Measurements from ENCODE around the gene C2orf76. TPM values are rescaled to one million over a fixed set of nuclear protein-coding genes. Genes with fewer than 3 reads are reported as not detected.
"Not testable (repeated sequence)": the region's sequence is repeated elsewhere in the genome, so short reads cannot be mapped to it uniquely, and the experiment has no call there.

Gene C2orf76
- 12.9 and 16.5 TPM in 2 replicates for polyA plus RNA-seq (2014; cell fraction: cytosol; rRNA removed)
- 12.0 and 12.5 TPM in 2 replicates for polyA plus RNA-seq (2014; cell fraction: nucleus; rRNA removed)

GRCh38 chr2:119366649-119367471 is at the start of gene C2orf76, which contains the start of gene DBI:
Gene C2orf76 (minus strand): TSS chr2:119366834. CDS start chr2:119339959, 26,875 bp downstream.
Gene DBI (plus strand): TSS chr2:119366977. CDS start chr2:119367052, 75 bp downstream.
- DNase-seq (ENCODE audit: low spot score): peak; percentile 93

- DNase-seq (ENCODE audit: low spot score): no peak
Measured at GRCh38 chr2:119415630-119416029, 49.0 kb upstream of the C2orf76 start.

DNA sequence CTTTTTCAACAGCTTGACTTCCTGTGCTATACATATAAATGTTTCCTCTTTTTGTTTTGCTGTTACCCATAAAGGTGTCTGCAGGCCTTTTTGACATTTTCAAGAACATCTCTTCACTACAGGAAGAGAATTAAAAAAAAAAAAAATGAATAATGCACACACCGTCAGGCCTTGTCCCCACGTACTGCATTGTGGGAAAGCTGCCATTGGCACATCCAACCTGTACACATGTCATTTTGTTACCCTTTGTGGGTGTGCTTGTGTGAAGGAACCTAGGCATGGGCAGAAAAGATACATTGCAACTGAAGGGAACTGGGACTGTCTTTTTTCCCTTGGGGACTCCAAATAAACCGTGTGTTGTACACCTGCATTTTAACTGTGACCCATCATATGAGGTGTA is 48.3 kb upstream of the C2orf76 start:
- DNase-seq (ENCODE audit: low spot score): no peak

- no peak for DNase-seq (ENCODE audit: low spot score)
Measured at GRCh38 chr2:119409506-119409905, 42.9 kb upstream of the C2orf76 start.

- no peak for DNase-seq (ENCODE audit: low spot score)
Measured at GRCh38 chr2:119408221-119408619, 41.6 kb upstream of the C2orf76 start.

- DNase-seq (ENCODE audit: low spot score): peak; percentile 44
Measured at GRCh38 chr2:119407430-119408220, 41.0 kb upstream of the C2orf76 start.

GRCh38 chr2:119405151-119405550 is 38.5 kb upstream of the C2orf76 start:
- no peak for DNase-seq (ENCODE audit: low spot score)

DNA sequence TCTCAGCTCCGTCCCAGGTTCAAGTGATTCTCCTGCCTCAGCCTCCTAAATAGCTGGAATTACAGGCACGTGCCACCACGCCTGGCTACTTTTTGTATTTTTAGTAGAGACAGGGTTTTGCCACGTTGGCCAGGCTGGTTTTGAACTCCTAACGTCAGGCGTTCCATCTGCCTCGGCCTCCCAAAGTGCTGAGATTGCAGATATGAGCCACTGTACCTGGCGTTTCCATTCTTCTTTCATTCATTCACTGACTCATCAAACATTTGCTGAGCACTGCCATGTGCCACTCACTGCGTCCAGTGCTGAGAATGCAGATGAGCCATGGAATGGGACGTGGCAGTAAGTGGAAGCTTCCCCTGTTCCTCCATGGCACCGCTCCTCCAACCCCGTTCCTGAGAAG is 37.0 kb upstream of the C2orf76 start:
- DNase-seq (ENCODE audit: low spot score): not testable (repeated sequence)

DNA sequence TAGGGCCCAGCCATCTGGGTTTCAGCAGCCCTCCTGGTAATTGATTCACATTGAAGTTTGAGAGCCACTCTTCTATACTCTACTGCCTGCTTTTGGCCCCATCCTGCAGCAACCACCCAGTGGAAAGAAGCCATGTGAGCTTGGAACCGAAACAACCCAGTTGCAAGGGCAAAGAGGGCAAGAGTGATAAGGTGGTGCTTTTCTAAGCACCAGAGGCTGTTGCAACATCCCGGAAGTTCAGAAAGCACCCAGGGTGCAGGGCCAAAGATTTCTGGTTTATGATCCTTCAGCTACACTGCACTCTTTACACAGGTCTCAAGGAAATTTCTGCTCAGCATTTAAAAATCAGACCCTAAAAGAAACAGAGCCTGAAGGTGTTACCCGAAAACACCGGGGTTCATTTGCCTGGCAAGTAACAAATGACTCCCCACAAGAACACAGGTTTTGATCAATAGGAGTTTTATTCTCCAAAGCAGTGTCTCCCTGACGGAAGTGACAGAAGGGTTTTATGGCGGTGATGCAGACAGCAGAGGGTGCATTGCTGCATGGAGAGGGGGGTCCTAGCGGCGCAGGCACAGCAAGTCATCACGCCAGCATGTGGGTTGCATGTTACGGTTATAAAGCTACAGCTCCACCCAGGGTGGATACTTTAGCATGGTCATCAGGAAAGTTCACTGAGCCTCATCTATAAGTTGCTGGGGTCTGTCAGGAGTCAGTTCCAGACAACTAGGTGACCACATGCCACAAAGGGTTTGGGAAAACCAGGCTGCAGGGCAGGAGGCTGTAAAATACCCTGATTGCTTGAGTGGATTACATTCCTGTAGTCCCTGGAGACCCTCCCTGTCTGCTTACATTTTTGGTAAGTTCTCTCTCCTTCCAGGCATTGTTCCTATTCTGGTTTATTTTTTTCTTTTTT is 36.3 kb upstream of the C2orf76 start:
- no peak for DNase-seq (ENCODE audit: low spot score)

DNA sequence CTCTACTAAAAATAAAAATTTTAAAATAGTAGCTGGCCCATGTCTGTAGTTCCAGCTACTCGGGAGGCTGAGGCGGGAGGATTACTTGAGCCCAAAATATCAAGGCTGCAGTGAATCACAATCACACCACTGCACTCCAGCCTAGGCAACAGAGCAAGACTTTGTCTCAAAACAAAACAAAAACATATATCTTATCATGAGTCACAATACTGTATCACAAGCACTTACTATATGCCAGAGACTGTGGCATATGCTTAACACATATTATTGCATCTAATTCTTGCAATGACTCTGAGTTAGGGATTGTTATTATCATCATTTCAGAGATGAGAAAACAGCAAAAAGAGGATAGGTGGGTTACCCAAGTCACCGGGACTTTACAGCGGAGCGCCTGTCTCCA is 35.5 kb upstream of the C2orf76 start:
- DNase-seq (ENCODE audit: low spot score): no peak

- no peak for DNase-seq (ENCODE audit: low spot score)
Measured at GRCh38 chr2:119397196-119397595, 30.6 kb upstream of the C2orf76 start.

GRCh38 chr2:119393971-119394748 is 27.5 kb upstream of the C2orf76 start:
- DNase-seq (ENCODE audit: low spot score): no peak

- no peak for DNase-seq (ENCODE audit: low spot score)
Measured at GRCh38 chr2:119389615-119390306, 23.1 kb upstream of the C2orf76 start.

GRCh38 chr2:119387381-119388129 is 20.9 kb upstream of the C2orf76 start:
- DNase-seq (ENCODE audit: low spot score): no peak

- no peak for DNase-seq (ENCODE audit: low spot score)
Measured at GRCh38 chr2:119385466-119385865, 18.8 kb upstream of the C2orf76 start.

- DNase-seq (ENCODE audit: low spot score): no peak
Measured at GRCh38 chr2:119384971-119385370, 18.3 kb upstream of the C2orf76 start.

- no peak for DNase-seq (ENCODE audit: low spot score)
Measured at GRCh38 chr2:119383410-119384140, 16.9 kb upstream of the C2orf76 start.

DNA sequence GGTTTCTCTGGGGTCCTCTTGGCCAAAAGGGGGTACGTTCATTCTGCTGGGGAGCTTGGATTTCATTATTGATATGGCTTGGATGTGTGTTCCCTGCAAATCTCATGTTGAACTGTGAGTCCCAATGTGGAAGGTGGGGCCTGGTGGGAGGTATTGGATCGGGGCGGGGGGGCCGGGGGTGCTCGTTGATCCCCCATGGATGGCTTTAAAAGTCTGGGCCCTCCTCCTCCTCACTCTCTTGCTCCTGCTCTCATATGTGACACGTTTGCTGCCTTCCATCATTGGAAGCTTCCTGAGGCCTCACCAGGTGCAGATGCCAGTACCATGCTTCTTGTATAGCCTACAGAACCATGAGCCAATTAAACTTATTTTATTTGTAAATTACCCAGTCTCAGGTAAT is 11.9 kb upstream of the C2orf76 start:
- no peak for DNase-seq (ENCODE audit: low spot score)

- DNase-seq (ENCODE audit: low spot score): no peak
Measured at GRCh38 chr2:119377993-119378345, 11.3 kb upstream of the C2orf76 start.

Measured in SK-N-DZ (cell line).